Nucleus accumbens (tissue), 56 donors: Measurements from ENCODE around the gene SOWAHC.
"Not testable (repeated sequence)": the region's sequence is repeated elsewhere in the genome, so short reads cannot be mapped to it uniquely, and the experiment has no call there.

Experiments used
- DNase-seq, 56 donors: peaks; one replicate each; lab custom pipeline; 2025; lab: John Stamatoyannopoulos, UW

Gene SOWAHC, protein sequence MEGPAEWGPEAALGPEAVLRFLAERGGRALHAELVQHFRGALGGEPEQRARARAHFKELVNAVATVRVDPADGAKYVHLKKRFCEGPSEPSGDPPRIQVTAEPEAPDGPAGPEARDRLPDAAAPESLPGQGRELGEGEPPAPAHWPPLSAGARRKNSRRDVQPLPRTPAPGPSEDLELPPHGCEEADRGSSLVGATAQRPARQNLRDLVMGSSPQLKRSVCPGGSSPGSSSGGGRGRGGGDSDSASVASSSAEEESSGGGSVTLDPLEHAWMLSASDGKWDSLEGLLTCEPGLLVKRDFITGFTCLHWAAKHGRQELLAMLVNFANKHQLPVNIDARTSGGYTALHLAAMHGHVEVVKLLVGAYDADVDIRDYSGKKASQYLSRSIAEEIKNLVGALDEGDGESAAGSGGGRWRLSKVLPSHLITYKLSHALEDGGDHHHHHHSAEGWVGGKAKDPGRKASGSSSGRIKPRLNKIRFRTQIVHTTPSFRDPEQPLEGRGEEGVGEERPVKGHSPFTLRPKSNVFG

DNA sequence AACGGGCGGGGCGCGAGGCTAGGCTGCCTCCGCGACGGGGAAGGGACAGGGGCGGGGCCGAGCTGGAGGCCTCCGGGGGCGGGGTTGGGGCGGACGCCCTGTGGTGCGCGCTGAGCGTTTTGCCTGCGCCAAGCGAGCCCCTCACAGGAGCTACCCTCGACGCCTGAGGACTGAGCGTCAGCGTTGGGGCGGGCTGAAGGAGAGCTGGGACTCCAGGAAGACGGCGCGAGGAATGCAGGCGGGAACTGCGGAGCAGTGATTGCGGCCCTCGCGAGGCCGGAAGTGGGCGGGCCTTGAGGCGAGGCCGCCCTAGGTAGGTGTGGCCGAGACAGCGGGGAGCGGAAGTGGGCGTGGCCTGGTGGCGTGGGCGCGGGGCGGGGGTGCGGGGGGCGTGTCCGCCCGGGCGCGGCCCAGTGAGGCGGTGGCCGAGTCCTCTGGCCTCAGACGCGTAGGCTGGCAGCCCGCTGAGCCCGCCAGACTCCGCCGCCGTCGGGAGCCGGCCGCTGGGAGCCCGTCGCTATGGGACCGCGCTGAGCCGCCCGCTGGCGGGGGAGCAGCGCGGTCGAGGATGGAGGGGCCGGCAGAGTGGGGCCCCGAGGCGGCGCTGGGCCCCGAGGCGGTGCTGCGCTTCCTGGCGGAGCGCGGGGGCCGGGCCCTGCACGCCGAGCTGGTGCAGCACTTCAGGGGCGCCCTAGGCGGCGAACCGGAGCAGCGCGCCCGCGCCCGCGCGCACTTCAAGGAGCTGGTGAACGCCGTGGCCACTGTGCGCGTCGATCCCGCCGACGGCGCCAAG is at the start of gene SOWAHC, which contains the start of gene SEPTIN10:
Gene SOWAHC, plus strand, starts transcription at position 443 of the 793 bp plus-strand sequence. Its CDS starts 126 bp downstream, at position 569.
Gene SEPTIN10, minus strand, starts transcription at position 45 of the 793 bp plus-strand sequence. CDS start 139 bp downstream, outside the sequence.
- DNase-seq, result peak; percentile 56 to 97 (median 89)

DNA sequence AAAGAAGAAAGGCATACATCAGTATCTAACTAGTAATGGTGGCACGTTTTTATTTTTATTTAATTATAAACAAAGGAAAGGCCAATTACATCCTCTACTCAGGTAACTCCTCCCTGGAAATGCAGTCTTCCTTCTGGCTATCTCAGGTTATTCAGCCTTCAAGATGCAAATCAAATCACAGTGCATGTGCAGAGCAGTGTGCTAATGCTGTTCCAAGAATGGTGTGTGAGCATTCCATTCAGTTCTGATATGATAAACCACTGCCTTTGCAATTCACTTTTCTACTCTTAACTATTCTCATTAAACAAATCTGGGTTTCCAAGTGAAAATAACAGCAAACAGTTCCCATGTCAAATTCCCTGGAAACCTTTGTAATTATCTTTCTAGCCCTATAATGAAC is 38.8 kb upstream of the SOWAHC start:
- DNase-seq, result no peak

DNA sequence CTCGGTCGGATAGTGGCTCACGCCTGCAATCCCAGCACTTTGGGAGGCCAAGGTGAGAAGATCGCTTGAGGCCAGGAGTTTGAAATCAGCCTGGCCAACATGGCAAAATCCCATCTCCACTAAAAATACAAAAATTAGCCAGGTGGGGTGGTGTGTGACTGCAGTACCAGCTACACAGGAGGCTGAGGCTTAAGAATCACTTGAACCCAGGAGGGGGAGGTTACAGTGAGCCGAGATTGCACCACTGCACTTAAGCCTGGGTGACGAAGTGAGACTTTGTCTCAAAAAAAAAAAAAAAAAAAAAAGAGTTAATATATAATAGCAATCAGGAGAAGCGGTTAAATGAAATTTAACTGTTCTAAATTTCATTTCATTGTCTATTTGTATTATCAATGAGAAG is 36.5 kb upstream of the SOWAHC start:
- DNase-seq, result not testable (repeated sequence)

DNA sequence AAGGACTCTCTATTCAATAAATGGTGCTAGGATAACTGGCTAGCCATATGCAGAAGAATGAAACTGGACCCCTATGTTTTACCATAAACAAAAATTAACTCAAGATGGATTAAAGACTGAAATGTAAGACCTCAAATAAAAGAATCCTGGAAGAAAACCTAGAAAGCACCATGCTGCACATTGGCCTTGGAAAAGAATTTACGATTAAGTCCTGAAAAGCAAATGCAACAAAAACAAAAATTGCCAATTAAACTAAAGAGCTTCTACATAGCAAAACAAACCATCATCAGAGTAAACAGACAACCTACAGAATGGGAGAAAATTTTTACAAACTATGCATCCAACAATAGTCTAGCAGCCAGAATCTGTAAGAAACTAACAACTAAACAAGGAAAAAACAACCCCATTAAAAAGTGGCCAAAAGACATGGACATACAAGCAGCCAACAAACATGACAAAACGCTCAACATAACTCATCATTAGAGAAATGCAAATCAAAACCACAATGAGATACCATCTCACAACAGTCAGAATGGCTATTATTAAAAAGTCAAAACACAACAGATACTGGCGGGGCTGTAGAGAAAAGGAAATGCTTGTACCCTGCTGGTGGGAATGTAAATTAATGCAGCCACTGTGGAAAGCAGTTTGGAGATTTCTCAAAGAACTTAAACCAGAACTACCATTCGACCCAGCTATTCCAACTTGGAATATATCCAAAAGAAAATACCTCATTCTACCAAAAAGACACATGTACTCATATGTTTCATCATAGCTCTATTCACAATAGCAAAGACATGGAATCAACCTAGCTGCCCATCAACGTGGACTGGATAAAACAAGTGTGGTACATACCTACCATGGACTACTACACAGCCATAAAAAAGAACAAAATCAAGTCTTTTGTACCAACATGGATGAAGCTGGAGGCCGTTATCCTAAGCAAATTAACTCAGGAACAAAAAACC is 31.0 kb upstream of the SOWAHC start:
- DNase-seq, result no peak

DNA sequence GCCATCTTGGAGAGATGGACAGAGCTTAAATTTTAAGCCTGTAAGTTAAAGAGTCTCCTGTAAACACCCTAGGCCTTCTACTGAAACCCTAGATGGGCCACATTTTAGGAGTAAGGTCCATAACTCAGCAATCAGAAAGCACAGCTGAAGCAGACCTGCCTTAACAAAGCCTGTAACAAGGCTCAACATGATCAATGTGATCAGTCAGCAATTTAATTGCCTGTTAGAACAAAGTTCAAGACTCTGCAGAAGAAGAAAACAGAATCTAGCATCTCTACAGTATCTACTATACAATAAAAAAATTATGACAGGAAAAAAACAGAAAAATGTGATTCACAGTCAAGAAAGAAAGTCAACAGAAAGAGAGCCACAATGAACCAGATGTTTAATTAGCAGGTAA is 27.5 kb upstream of the SOWAHC start:
- no peak for DNase-seq

DNA sequence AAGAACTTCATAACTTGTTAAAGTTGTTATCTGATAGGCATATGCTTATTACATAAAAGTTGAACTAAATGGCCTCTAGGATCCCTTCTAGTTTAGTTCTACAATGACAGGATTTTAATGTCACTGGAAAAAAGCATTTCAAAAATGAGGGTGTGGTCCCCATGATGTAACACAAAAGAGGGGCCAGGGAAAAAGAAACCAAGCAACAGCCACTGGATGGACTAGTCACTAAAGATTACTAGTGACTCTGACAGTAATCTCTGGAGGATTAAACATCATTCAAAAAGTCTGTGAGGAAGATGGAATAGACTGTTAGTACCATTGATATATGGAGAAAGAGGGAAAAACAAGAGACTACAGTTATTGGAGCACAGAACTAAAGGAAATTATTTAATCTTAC is 23.0 kb upstream of the SOWAHC start:
- no peak for DNase-seq

DNA sequence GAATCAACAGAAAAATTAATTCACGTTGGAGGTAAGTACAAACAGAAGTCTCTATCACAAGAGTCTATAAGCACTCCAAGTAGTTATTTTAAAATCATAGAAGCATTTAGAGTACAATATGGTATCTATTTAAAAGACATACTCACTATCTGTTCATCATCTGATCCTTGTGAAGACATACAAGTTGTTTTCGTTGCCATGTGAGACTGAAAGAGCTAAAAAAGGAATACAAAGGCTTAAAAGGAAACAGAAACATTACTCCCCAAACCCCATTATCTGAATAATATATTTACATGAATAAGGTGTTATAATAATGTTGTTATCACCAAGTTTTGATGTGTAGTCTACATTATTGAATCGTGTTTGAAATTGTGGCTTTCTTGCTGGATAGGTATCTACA is 21.3 kb upstream of the SOWAHC start:
- DNase-seq, result no peak

DNA sequence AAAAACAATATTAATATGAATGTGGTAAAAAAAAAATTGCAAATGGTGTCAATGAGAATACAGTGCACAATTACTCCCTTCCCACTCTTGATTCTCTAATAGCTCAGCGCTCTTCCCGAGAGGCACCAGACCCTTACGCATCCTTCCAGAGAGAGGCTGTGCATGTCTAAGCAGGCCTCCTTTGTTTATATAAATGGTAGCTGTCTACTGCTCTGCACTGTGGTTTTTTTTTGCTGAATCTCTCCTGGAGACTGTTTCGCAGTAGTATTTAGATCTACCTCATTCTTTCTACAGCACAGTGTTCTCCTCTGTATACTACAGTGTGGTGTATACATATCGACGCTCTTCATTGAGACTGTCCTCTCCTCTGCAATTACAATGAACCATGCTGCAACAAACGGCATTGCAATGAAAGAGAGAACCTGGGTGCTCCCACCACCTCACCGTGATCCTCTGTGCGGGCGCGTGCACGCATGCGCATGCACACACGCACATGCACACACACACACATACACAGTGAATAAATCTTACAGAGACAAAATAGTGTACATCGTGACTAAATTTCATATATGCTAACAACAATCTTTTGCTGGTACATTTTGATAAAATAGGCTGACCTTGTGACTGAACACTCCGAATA is 19.8 kb upstream of the SOWAHC start:
- peak in 11 of 56 donors; percentile 4 to 33 (median 9) for DNase-seq

DNA sequence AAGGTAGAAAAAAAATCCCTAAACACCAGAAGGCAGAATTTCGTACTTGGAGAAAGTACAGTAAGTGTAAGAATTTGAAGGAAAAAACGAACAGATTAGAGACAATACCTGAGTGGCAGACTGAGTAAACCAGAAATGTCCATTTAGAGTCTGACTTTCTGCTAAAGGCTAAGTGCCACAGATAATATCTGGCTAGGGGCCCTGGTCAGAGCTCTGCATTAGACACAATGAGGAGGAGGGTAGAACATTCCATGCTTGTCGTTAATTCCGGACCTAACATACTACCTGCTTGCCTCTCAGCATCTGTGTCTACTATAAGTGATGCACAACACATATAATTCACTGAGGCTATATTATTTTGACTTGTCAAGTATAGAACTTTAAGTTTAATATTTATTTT is 18.5 kb upstream of the SOWAHC start:
- no peak for DNase-seq

DNA sequence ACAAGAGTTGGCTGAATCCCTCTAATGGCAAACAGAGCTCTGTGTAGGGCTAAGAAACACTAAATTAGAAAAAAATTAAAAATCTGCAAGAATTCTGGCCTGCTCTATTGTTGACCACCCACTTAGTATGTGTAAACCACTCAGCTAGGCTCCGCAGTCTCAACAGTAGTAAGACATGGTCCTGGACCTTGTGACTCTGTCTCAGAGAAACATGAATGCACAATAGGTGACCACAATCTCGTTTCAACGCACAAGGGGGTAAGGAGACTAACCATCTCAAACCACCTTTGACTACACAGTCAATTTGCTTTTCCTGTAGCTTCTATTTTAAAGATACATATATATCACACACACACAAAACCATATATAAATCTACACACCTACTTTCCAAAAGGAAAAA is 16.9 kb upstream of the SOWAHC start:
- DNase-seq, result no peak

DNA sequence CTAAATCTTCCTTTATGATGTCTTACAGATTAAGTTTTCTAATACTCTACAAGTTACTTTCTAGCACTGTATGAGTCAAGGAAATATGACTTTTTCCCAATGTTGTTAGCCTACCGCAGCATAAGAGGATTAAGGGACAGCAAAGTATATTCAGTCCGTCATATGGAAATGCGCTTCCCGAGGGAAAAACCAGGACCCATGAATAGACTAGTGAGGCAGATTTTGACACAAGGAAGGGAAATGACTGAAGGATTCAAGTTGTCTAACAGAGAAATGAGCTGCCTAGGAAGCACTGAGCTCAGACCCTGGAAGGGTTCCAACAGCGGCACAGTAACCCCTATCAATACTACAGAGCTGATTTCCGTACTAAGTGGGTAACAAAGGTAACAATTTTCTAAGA is 12.4 kb upstream of the SOWAHC start:
- peak in 1 of 56 donors; percentile 33 for DNase-seq

DNA sequence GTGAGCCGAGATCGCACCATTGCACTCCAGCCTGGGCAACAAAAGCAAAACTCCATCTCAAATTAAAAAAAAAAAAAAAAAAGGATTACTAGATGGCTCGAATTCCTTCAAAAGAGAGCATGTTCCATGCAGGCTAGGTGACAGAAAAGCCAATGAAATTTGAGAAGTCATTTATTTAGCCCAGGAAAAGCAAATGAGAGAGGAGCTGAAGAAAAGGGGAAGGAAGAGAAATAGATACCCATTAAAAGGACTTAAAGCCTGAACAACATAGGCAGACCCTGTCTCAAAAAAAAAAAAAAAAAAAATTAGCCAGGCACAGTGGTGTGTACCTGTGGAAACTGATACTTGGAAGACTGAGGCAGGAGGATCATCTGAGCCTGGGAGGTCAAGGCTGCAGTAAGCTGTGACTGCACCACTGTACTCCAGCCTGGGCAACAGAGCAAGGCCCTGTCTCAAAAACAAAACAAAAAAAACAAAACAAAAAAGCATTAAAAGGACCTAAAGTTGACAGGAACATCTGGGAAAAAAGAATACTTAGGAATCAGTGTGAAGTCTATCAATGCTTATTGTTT is 11.5 kb upstream of the SOWAHC start:
- DNase-seq, result no peak

DNA sequence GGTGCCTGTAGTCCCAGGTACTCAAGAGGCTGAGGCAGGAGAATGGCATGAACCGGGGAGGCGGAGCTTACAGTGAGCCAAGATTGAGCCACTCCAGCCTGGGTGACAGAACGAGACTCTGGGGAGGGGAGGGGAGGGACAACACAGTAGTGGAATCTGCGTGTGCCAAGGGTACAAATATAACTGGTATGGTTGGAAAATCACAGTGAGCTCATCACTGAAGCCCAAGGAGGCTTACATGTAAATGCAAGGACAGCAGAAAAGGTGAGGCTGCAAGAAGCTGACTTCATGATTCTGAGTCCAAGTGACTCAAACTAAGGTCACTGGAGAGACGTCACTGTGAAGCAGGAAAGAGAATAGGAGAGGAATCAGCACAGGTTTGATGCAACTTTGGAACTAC is 9.6 kb upstream of the SOWAHC start:
- no peak for DNase-seq

DNA sequence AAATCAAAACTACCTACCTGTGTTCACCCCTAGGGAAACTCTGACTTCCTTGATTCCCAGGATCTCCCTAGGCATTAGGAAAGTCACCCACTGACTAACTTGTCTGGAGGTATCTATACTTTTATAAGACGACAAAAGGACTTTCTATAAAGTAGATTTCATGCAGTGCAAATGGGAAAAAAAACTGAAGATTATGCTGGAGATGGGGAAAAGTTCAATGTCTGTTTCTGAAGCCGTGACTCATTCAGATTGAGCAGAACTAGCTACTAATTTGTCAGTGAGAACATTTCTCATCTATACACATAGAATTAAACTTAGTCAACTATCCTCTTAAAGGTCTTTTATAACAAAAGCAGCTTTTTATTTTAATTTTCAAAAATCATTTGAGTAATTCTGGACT is 6.4 kb upstream of the SOWAHC start:
- DNase-seq, result no peak

DNA sequence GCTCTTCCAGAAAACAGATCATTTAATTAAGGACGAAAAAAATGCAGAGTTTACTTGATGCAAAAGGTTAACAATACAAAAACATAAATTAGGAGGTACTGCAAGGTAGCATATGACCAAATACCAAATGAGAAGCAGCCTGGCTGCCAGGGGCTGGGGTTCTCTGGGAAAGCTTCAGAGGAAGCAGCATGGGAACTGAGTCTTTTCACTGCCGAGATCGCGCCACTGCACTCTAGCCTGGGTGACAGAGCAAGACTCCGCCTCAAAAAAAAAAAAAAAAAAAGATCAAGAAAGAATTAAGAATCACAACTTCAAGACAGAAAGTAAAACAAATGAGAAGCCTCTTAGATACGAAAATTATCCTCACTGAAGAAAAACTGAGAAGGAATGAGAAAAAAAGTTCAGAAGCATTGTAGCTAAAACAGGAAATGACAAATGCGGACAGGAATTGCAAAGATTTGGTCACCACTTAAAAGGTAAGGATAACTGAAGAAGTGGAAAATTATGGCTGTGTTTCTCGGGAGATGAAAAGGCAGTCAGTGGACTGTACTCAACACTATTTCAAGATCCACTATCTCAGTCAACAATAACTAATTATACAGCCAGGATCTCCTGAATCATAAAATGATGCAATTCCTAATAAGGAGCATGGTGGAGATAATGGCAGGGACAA is 4.7 kb upstream of the SOWAHC start:
- no peak for DNase-seq

DNA sequence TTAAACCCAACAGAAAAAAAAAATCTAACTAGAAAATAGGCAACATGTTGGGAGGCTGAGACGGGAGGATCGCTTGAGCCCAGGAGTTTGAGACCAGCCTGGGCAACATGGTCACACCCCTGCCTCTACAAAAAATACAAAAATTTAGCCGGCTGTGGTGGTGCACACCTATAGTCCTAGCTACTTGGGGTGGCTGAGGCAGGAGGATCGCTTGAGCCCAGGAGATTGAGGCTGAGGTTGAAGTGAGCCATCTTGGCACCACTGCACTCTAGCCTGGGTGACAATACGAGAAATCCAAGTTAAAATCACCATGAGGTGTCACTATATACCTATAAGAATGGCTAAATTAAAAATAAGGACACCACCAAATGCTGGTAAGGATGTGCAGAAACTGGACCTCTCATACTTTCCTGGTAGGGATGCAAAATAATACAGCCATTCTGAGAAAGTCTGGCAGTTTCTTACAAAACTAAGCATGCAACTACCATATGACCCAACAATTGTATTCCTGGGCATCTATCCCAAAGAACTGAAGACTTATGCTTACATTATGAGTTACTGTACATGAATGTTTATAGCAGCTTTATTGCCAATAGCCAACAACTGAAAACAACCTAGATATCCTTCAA is 2.6 kb upstream of the SOWAHC start:
- DNase-seq, result no peak

DNA sequence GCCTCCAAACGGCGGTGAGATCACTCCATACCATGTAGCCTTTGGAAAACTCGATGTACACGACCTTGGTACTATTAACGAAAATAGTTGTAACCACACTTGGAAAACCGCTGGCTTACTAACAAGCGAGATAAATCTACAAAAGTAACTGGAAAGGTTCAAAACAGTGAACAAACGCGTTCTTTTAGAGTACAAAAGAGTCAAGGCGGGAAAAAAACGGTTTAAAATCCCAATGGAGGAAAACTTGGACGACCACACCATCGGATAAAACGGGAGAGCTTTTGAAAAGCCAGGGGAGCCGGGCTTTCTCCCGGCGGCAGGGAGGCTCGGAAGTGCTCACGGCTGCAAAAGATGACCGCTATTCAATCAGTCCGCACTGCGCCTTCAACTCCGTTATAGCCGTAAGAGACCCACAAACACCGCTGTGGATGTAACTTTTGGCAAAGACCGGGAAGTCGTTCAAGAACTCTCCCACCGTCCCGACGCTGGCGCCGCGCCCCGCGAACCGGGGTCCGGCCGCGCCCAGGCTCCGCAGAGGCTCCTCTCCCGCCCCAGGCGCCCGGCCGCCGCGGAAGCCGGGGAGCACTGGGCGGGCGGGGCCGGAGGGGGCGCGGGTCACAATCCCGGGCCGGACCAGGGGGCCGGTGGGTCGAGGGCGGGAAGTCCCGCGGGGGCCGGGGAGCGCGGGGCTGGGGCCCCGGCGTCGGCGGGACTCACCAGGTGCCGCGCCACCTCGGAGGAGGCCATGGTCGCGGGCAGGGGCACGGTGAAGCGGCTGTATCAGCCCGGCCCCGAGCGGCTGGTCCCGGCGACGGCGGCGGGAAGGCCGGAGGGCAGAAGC is 863 bp upstream of the SOWAHC start:
- DNase-seq, result peak in 21 of 56 donors; percentile 19 to 71 (median 58)
